ENCODE measurements around the gene PKN1. TPM values are rescaled to one million over a fixed set of nuclear protein-coding genes. Genes with fewer than 3 reads are reported as not detected.
"Not testable (repeated sequence)": the region's sequence is repeated elsewhere in the genome, so short reads cannot be mapped to it uniquely, and the experiment has no call there.

The PKN1 gene
- total RNA-seq, 1 donor from 2014 or later, result 151 TPM

GRCh38 chr19:14400951-14401431 is 32.1 kb upstream of the PKN1 start:
- peaks cover 2% of the 10 kb centered on the region for H3K27me3 Mint-ChIP-seq (ENCODE audit: unreplicated experiment)
- no peak for DNase-seq (ENCODE audit: extremely low spot score, unreplicated experiment)
- peak overlapping the region; percentile 62 for H3K27ac Mint-ChIP-seq (ENCODE audit: unreplicated experiment)
- H3K36me3 Mint-ChIP-seq (ENCODE audit: unreplicated experiment), result no peaks in the 10 kb centered on the region
- H3K9me3 Mint-ChIP-seq (ENCODE audit: unreplicated experiment), result no peaks in the 10 kb centered on the region
- no peak overlapping the region for H3K4me3 Mint-ChIP-seq (ENCODE audit: unreplicated experiment)
- H3K4me1 Mint-ChIP-seq (ENCODE audit: unreplicated experiment), result peaks cover 14% of the 10 kb centered on the region
- no peak for TF ChIP-seq CTCF (IDR thresholded peaks at IDR 0.05)

- Mint-ChIP-seq H3K9me3 (ENCODE audit: unreplicated experiment) (no peaks in the 10 kb centered on the region), H3K27ac (ENCODE audit: unreplicated experiment) (peak overlapping the region; percentile 62), H3K27me3 (ENCODE audit: unreplicated experiment) (peaks cover 2% of the 10 kb centered on the region), H3K4me1 (ENCODE audit: unreplicated experiment) (peaks cover 19% of the 10 kb centered on the region), H3K36me3 (ENCODE audit: unreplicated experiment) (no peaks in the 10 kb centered on the region), H3K4me3 (ENCODE audit: unreplicated experiment) (no peak overlapping the region)
- TF ChIP-seq CTCF (IDR thresholded peaks at IDR 0.05), result no peak
- no peak for DNase-seq (ENCODE audit: extremely low spot score, unreplicated experiment)
Observed at GRCh38 chr19:14401468-14402195, 31.5 kb upstream of the PKN1 start.

- no peak for TF ChIP-seq CTCF (IDR thresholded peaks at IDR 0.05)
Observed at GRCh38 chr19:14402332-14403144, 30.6 kb upstream of the PKN1 start.

GRCh38 chr19:14403145-14403930 is 29.8 kb upstream of the PKN1 start:
- H3K27me3 Mint-ChIP-seq (ENCODE audit: unreplicated experiment); H3K4me3 Mint-ChIP-seq (ENCODE audit: unreplicated experiment); H3K9me3 Mint-ChIP-seq (ENCODE audit: unreplicated experiment); DNase-seq (ENCODE audit: extremely low spot score, unreplicated experiment); H3K27ac Mint-ChIP-seq (ENCODE audit: unreplicated experiment); H3K36me3 Mint-ChIP-seq (ENCODE audit: unreplicated experiment): not testable (repeated sequence)
- H3K4me1 Mint-ChIP-seq (ENCODE audit: unreplicated experiment), result peaks cover 23% of the 10 kb centered on the region

More at GRCh38 chr19:14402332-14403144, 30.6 kb upstream of the PKN1 start:
- Mint-ChIP-seq H3K4me3 (ENCODE audit: unreplicated experiment) (no peak overlapping the region), H3K4me1 (ENCODE audit: unreplicated experiment) (peaks cover 23% of the 10 kb centered on the region), H3K27me3 (ENCODE audit: unreplicated experiment) (no peaks in the 10 kb centered on the region), H3K27ac (ENCODE audit: unreplicated experiment) (peak overlapping the region; percentile 34), H3K9me3 (ENCODE audit: unreplicated experiment) (no peaks in the 10 kb centered on the region), H3K36me3 (ENCODE audit: unreplicated experiment) (peaks cover 3% of the 10 kb centered on the region)
- DNase-seq (ENCODE audit: extremely low spot score, unreplicated experiment), result no peak

- H3K4me1 Mint-ChIP-seq (ENCODE audit: unreplicated experiment), result peaks cover 23% of the 10 kb centered on the region
- no peak for TF ChIP-seq CTCF (IDR thresholded peaks at IDR 0.05)
- no peak overlapping the region for H3K4me3 Mint-ChIP-seq (ENCODE audit: unreplicated experiment)
- H3K9me3 Mint-ChIP-seq (ENCODE audit: unreplicated experiment), result no peaks in the 10 kb centered on the region
- H3K36me3 Mint-ChIP-seq (ENCODE audit: unreplicated experiment), result peaks cover 16% of the 10 kb centered on the region
- DNase-seq (ENCODE audit: extremely low spot score, unreplicated experiment), result no peak
- H3K27me3 Mint-ChIP-seq (ENCODE audit: unreplicated experiment), result no peaks in the 10 kb centered on the region
- H3K27ac Mint-ChIP-seq (ENCODE audit: unreplicated experiment), result no peak overlapping the region
Observed at GRCh38 chr19:14404312-14404711, 28.8 kb upstream of the PKN1 start.

Data from osteocyte (in vitro differentiated cells).